PC-9 (cell line): ENCODE results near the gene LCE1C. TPM values are rescaled to one million over a fixed set of nuclear protein-coding genes. Genes with fewer than 3 reads are reported as not detected.

ENCODE experiments used
- BruUV-seq: library from RNA; stranded (reverse); fragments of 400-500 nt; replicated peaks from 2 replicates; lab custom pipeline; 2021; lab: Mats Ljungman, UMichigan
- CTCF ChIA-PET: fragments of 300-600 bp; sonication (Branson Sonifier 250); formaldehyde crosslinking; loops from one replicate; lab custom pipeline; 2022; ENCODE audit warnings: antibody characterized with exemption; lab: Charles Lee
- POLR2A ChIA-PET: fragments of 300-600 bp; sonication (Branson Sonifier 250); formaldehyde crosslinking; loops from one replicate; lab custom pipeline; 2022; ENCODE audit warnings: antibody characterized with exemption; ENCODE audit not compliant: unreplicated experiment; lab: Charles Lee
- DNase-seq, 2 experiments: peaks; one replicate each; pipeline versions ENCODE4 v3.0.0 to v3.0.0-alpha.2; 2015 to 2022; ENCODE audit warnings: mixed read lengths in 1 of 2
- H2AFZ ChIP-seq: fragments of 200-600 bp; sonication (generic); 2 replicates; pipeline ENCODE4 v1.8.1; 2017; ENCODE audit warnings: antibody characterized with exemption
- H3F3A ChIP-seq: fragments of 200-600 bp; sonication (generic); 2 replicates; pipeline ENCODE4 v1.8.1; 2017; ENCODE audit warnings: antibody characterized with exemption, mild to moderate bottlenecking, low read depth; ENCODE audit not compliant: insufficient read depth
- H3K27ac ChIP-seq: fragments of 200-600 bp; sonication (generic); 2 replicates; pipeline ENCODE4 v1.6.1; 2016; ENCODE audit warnings: mixed run types
- H3K27me3 ChIP-seq: fragments of 200-600 bp; sonication (generic); 2 replicates; pipeline ENCODE4 v1.6.1; 2016; ENCODE audit warnings: low read depth, mixed run types; ENCODE audit not compliant: insufficient read depth
- H3K36me3 ChIP-seq: fragments of 200-600 bp; sonication (generic); 2 replicates; pipeline ENCODE4 v1.6.1; 2016; ENCODE audit warnings: low read depth, mixed run types
- H3K4me1 ChIP-seq: fragments of 200-600 bp; sonication (generic); replicated peaks from 2 replicates; pipeline ENCODE4 v1.6.1; 2016; ENCODE audit warnings: mixed run types; ENCODE audit not compliant: insufficient read depth
- H3K4me2 ChIP-seq: fragments of 200-600 bp; sonication (generic); 2 replicates; pipeline ENCODE4 v1.6.1; 2017; ENCODE audit warnings: mixed run types
- H3K4me3 ChIP-seq: fragments of 200-600 bp; sonication (generic); 2 replicates; pipeline ENCODE4 v1.6.1; 2016; ENCODE audit warnings: mixed run types
- H3K79me2 ChIP-seq: fragments of 200-600 bp; sonication (generic); 2 replicates; pipeline ENCODE4 v1.6.1; 2017; ENCODE audit warnings: low read depth, mixed run types
- H3K9me2 ChIP-seq: fragments of 200-600 bp; sonication (generic); 2 replicates; pipeline ENCODE4 v1.8.1; 2017; ENCODE audit warnings: mild to moderate bottlenecking; ENCODE audit not compliant: insufficient read depth
- H3K9me3 ChIP-seq: fragments of 200-600 bp; sonication (generic); 2 replicates; pipeline ENCODE4 v1.8.1; 2016; ENCODE audit warnings: low read depth; ENCODE audit not compliant: insufficient read depth
- H4K20me1 ChIP-seq: fragments of 200-600 bp; sonication (generic); 2 replicates; pipeline ENCODE4 v1.8.1; 2017; ENCODE audit not compliant: insufficient read depth
- EZH2 ChIP-seq: fragments of 200-600 bp; sonication (generic); IDR thresholded peaks from 2 replicates; pipeline ENCODE4 v1.8.0; 2017; ENCODE audit warnings: antibody characterized with exemption, low read depth
- intact Hi-C: fragments of 100-400 bp; cut with micrococcal nuclease; formaldehyde crosslinking; loops from one replicate; pipeline ENCODE4 v1.10.0; 2022; ENCODE audit not compliant: unreplicated experiment
- total RNA-seq: library from RNA; stranded (reverse); gene quantifications from 2 replicates; pipeline ENCODE4 v1.2.3, GENCODE V29; 2021
- TF ChIP-seq, protein P1 (sequence below): fragments of 200-600 bp; sonication (generic); conservative IDR thresholded peaks from 2 replicates; pipeline ENCODE4 v1.6.1; 2017; ENCODE audit warnings: mixed run types, antibody characterized with exemption, mild to moderate bottlenecking, moderate library complexity

Gene LCE1C
- total RNA-seq, 1 experiment from 2014 or later = not detected

DNA sequence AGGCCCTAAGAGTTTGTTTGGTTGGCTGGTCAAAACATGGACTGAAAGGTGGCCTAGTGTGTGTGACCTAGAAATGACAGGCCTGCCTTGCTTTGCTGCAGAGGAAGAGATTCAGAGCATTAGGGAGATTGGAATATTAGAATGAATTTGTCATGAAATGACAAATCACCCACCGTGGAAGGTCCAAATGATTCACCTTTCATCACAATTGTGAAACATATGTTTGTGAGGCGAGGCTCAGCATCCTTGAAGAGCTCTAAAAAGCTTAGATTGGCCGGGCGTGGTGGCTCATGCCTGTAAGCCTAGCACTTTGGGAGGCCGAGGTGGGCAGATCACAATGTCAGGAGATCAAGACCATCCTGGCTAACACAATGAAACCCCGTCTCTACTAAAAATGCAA is 10.9 kb upstream of the LCE1C start:
- ChIA-PET POLR2A (no interaction called here), CTCF (no interaction called here)
- Histone ChIP-seq H3K79me2 (no peaks in the 10 kb centered on the region), H3K27me3 (peaks cover 14% of the 10 kb centered on the region), H4K20me1 (no peaks in the 10 kb centered on the region), H3K4me2 (no peak overlapping the region), H3F3A (no peaks in the 10 kb centered on the region), H3K9me3 (no peaks in the 10 kb centered on the region), H3K36me3 (no peaks in the 10 kb centered on the region), H2AFZ (no peak overlapping the region), H3K4me1 (no peaks in the 10 kb centered on the region), H3K27ac (no peak overlapping the region), H3K9me2 (no peaks in the 10 kb centered on the region), H3K4me3 (no peak overlapping the region)
- TF ChIP-seq, protein P1, sequence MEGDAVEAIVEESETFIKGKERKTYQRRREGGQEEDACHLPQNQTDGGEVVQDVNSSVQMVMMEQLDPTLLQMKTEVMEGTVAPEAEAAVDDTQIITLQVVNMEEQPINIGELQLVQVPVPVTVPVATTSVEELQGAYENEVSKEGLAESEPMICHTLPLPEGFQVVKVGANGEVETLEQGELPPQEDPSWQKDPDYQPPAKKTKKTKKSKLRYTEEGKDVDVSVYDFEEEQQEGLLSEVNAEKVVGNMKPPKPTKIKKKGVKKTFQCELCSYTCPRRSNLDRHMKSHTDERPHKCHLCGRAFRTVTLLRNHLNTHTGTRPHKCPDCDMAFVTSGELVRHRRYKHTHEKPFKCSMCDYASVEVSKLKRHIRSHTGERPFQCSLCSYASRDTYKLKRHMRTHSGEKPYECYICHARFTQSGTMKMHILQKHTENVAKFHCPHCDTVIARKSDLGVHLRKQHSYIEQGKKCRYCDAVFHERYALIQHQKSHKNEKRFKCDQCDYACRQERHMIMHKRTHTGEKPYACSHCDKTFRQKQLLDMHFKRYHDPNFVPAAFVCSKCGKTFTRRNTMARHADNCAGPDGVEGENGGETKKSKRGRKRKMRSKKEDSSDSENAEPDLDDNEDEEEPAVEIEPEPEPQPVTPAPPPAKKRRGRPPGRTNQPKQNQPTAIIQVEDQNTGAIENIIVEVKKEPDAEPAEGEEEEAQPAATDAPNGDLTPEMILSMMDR = no peak
- TF ChIP-seq EZH2 = no peak
- intact Hi-C loops = no loop called here
- BruUV-seq = no TSS peak
- DNase-seq = no peak

DNA sequence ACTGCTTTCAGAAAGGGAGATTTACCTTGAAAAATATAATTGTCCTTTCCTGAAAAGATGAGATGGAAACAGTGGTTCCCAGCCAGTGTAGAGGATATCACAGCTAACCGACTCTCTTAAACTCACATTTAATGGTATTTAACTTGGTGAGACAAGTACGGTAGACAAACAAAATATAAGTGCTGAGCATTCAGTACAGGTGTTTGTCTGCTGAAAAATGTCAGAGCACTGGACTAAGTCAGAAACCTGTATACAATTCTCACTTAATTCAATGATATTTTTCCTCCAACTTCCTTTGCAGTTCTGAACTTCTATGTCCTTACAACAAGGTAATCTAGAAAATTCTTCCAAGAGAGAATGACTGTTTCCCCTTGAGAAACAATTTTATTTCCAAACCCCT is 5.2 kb upstream of the LCE1C start, which contains the start of gene LCE1B:
LCE1B (plus strand) TSS at position 301 of the 400 bp plus-strand sequence. CDS start 476 bp downstream, outside the sequence.
- BruUV-seq = no TSS peak
- Histone ChIP-seq H2AFZ (no peak within 1 kb of the TSS), H3K4me3 (no peak within 1 kb of the TSS), H3F3A (no peaks in the 10 kb centered on the region), H4K20me1 (no peaks in the 10 kb centered on the region), H3K4me1 (no peaks in the 10 kb centered on the region), H3K9me2 (no peaks in the 10 kb centered on the region), H3K9me3 (no peaks in the 10 kb centered on the region), H3K27me3 (peaks cover 40% of the 10 kb centered on the region), H3K27ac (no peak within 1 kb of the TSS), H3K36me3 (no peaks in the 10 kb centered on the region), H3K79me2 (no peaks in the 10 kb centered on the region), H3K4me2 (no peak within 1 kb of the TSS)
- ChIA-PET POLR2A (no interaction called here), CTCF (no interaction called here)
- DNase-seq = no peak
- no peak for TF ChIP-seq EZH2
- TF ChIP-seq, protein P1 = no peak
- intact Hi-C loops = no loop called here

DNA sequence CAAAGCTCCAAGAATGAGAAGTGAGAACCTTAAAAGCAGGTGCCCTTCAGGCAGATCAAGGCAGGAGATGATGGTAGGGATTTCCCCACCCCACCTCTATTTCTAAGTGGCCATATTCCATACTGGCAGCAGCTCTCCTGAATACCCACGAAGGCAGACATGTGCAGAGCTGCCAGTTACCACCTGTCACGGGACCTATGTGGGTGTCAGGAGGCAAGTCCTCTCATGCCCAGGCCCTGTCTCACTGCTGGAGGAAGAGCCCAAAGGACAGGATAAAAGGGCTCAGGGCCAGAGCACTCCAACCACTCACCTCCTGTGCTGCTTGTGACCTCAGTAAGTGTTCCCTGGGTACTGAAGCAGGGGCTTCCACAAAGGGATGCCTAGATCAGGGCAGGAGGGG is 4.6 kb upstream of the LCE1C start:
- no peaks in the 10 kb centered on the region for H3K79me2 ChIP-seq
- H3F3A ChIP-seq = no peaks in the 10 kb centered on the region
- H3K27me3 ChIP-seq = peaks cover 40% of the 10 kb centered on the region
- BruUV-seq = no TSS peak
- ChIA-PET CTCF (no interaction called here), POLR2A (no interaction called here)
- H3K4me3 ChIP-seq = no peak overlapping the region
- no peaks in the 10 kb centered on the region for H3K9me3 ChIP-seq
- no peaks in the 10 kb centered on the region for H3K4me1 ChIP-seq
- TF ChIP-seq EZH2 = no peak
- TF ChIP-seq, protein P1 = no peak
- no peaks in the 10 kb centered on the region for H3K36me3 ChIP-seq
- DNase-seq = no peak
- no peaks in the 10 kb centered on the region for H4K20me1 ChIP-seq
- no peaks in the 10 kb centered on the region for H3K9me2 ChIP-seq
- no peak overlapping the region for H3K4me2 ChIP-seq
- intact Hi-C loops = no loop called here
- H3K27ac ChIP-seq = no peak overlapping the region
- no peak overlapping the region for H2AFZ ChIP-seq
